IMR-90 (cell line): ENCODE measurements around the gene OXSR1. TPM values are rescaled to one million over a fixed set of nuclear protein-coding genes. Genes with fewer than 3 reads are reported as not detected.

Source experiments
- ATAC-seq: fragments of 200-7000 bp; cut with Tn5 transposase; 2 replicates; pipeline ENCODE4 v1.9.1; 2020; ENCODE audit warnings: low read depth, mild to moderate bottlenecking, moderate library complexity
- BruUV-seq: library from RNA; stranded (reverse); fragments of 400-500 nt; replicated peaks from 2 replicates; lab custom pipeline; 2021; lab: Mats Ljungman, UMichigan
- CTCF ChIA-PET: fragments of 300-600 bp; formaldehyde crosslinking; extraction: SDS; loops from one replicate; lab custom pipeline; 2021; ENCODE audit warnings: antibody characterized with exemption; lab: Yijun Ruan, JAX
- POLR2A ChIA-PET: fragments of 300-600 bp; sonication (Branson Sonifier 250); formaldehyde crosslinking; loops from one replicate; lab custom pipeline; 2022; ENCODE audit warnings: antibody characterized with exemption; ENCODE audit not compliant: unreplicated experiment; lab: Charles Lee
- DNase-seq: peaks from one replicate; pipeline ENCODE4 v3.0.0; 2013
- H2AFZ ChIP-seq: replicated peaks from 2 replicates; pipeline ENCODE3; 2013; ENCODE audit warnings: low read length, mild to moderate bottlenecking; ENCODE audit not compliant: poor library complexity
- H2AK5ac ChIP-seq: 2 replicates; pipeline ENCODE4 v1.6.1; 2013; ENCODE audit warnings: low read depth, low read length, inconsistent platforms
- H2AK9ac ChIP-seq: replicated peaks from 2 replicates; pipeline ENCODE3; 2013; ENCODE audit warnings: mild to moderate bottlenecking, low read depth, low read length, moderate library complexity; ENCODE audit not compliant: poor library complexity
- H2BK120ac ChIP-seq: 2 replicates; pipeline ENCODE4 v1.6.1; 2013; ENCODE audit warnings: low read depth, low read length, inconsistent platforms
- H2BK15ac ChIP-seq: 3 replicates; pipeline ENCODE4 v1.6.1; 2013; ENCODE audit warnings: low read depth, low read length, inconsistent platforms
- H2BK20ac ChIP-seq: 2 replicates; pipeline ENCODE4 v1.6.1; 2013; ENCODE audit warnings: low read depth, mild to moderate bottlenecking, inconsistent platforms, low read length, moderate library complexity
- H2BK5ac ChIP-seq: 2 replicates; pipeline ENCODE4 v1.6.1; 2013; ENCODE audit warnings: mild to moderate bottlenecking, low read depth, low read length, inconsistent platforms; ENCODE audit not compliant: poor library complexity, severe bottlenecking
- H3K14ac ChIP-seq: replicated peaks from 2 replicates; pipeline ENCODE4 v1.6.1; 2013; ENCODE audit warnings: low read depth, low read length, inconsistent platforms
- H3K18ac ChIP-seq: 2 replicates; pipeline ENCODE4 v1.6.1; 2013; ENCODE audit warnings: low read depth, low read length, control low read depth
- H3K23ac ChIP-seq: 2 replicates; pipeline ENCODE4 v1.6.1; 2013; ENCODE audit warnings: low read depth, low read length, inconsistent platforms
- H3K27ac ChIP-seq: 2 replicates; pipeline ENCODE4 v1.5.1; 2013; ENCODE audit warnings: mild to moderate bottlenecking, control low read depth, low read length; ENCODE audit not compliant: insufficient read depth
- H3K27me3 ChIP-seq: 2 replicates; pipeline ENCODE4 v1.6.1; 2013; ENCODE audit warnings: low read length; ENCODE audit not compliant: control insufficient read depth, insufficient read depth
- H3K36me3 ChIP-seq: 2 replicates; pipeline ENCODE4 v1.6.1; 2013; ENCODE audit warnings: low read length, mixed read lengths; ENCODE audit not compliant: control insufficient read depth, insufficient read depth
- H3K4ac ChIP-seq: 2 replicates; pipeline ENCODE4 v1.6.1; 2013; ENCODE audit warnings: low read depth, low read length, inconsistent platforms
- H3K4me1 ChIP-seq: 2 replicates; pipeline ENCODE4 v1.6.1; 2013; ENCODE audit warnings: low read length, mixed read lengths; ENCODE audit not compliant: control insufficient read depth, insufficient read depth
- H3K4me2 ChIP-seq: 2 replicates; pipeline ENCODE4 v1.6.1; 2013; ENCODE audit warnings: low read depth, mild to moderate bottlenecking, control low read depth, low read length, moderate library complexity
- H3K4me3 ChIP-seq: 2 replicates; pipeline ENCODE4 v1.5.1; 2013; ENCODE audit warnings: low read depth, mild to moderate bottlenecking, control low read depth, low read length, moderate library complexity; ENCODE audit not compliant: insufficient read depth
- H3K56ac ChIP-seq: 2 replicates; pipeline ENCODE4 v1.6.1; 2013; ENCODE audit warnings: low read length, inconsistent platforms; ENCODE audit not compliant: insufficient read depth; ENCODE audit errors: extremely low read depth
- H3K79me1 ChIP-seq, 2 experiments: 2 replicates each; pipeline ENCODE4 v1.6.1; 2013; ENCODE audit warnings: low read length in 2 of 2, inconsistent platforms in 1 of 2, low read depth in 1 of 2
- H3K9ac ChIP-seq: 2 replicates; pipeline ENCODE4 v1.6.1; 2013; ENCODE audit warnings: low read depth, low read length, control low read depth
- H3K9me1 ChIP-seq: 2 replicates; pipeline ENCODE4 v1.6.1; 2013; ENCODE audit warnings: low read length, inconsistent platforms; ENCODE audit not compliant: insufficient read depth
- H3K9me3 ChIP-seq: 2 replicates; pipeline ENCODE4 v1.6.1; 2013; ENCODE audit warnings: low read length; ENCODE audit not compliant: control insufficient read depth, insufficient read depth
- H4K20me1 ChIP-seq: 2 replicates; pipeline ENCODE4 v1.6.1; 2013; ENCODE audit warnings: low read length, inconsistent platforms; ENCODE audit not compliant: insufficient read depth
- H4K5ac ChIP-seq: 2 replicates; pipeline ENCODE4 v1.6.1; 2013; ENCODE audit warnings: mild to moderate bottlenecking, low read depth, low read length, control low read depth
- H4K8ac ChIP-seq, 2 experiments: 2 replicates each; pipeline ENCODE4 v1.6.1; 2013; ENCODE audit warnings: low read depth in 2 of 2, low read length in 2 of 2, control low read depth in 1 of 2, inconsistent platforms in 1 of 2
- H4K91ac ChIP-seq: 2 replicates; pipeline ENCODE4 v1.6.1; 2013; ENCODE audit warnings: low read depth, low read length, inconsistent platforms; ENCODE audit not compliant: insufficient read depth
- BHLHE40 ChIP-seq: fragments of 150-350 bp; IDR thresholded peaks from 2 replicates; pipeline ENCODE4 v1.6.1; 2016; ENCODE audit warnings: mild to moderate bottlenecking, low read depth, low read length
- CEBPB ChIP-seq: IDR thresholded peaks from 2 replicates; pipeline ENCODE4 v1.6.1; 2012; ENCODE audit warnings: low read depth, low read length, improper control_type of control experiment
- CHD1 ChIP-seq: IDR thresholded peaks from 2 replicates; pipeline ENCODE4 v1.6.1; 2012; ENCODE audit warnings: low read depth, low read length, improper control_type of control experiment
- CTCF ChIP-seq: conservative IDR thresholded peaks from 2 replicates; pipeline ENCODE4 v1.5.1; 2012; ENCODE audit warnings: mild to moderate bottlenecking, low read depth, low read length, improper control_type of control experiment
- ELK1 ChIP-seq: fragments of 150-350 bp; IDR thresholded peaks from 2 replicates; pipeline ENCODE4 v1.6.1; 2016; ENCODE audit warnings: low read depth, mild to moderate bottlenecking, low read length, moderate library complexity, borderline replicate concordance
- MAZ ChIP-seq: IDR thresholded peaks from 2 replicates; pipeline ENCODE4 v1.6.1; 2012; ENCODE audit warnings: low read depth, mild to moderate bottlenecking, low read length, improper control_type of control experiment, moderate library complexity, borderline replicate concordance
- MXI1 ChIP-seq: IDR thresholded peaks from 2 replicates; pipeline ENCODE4 v1.6.1; 2012; ENCODE audit warnings: low read depth, mild to moderate bottlenecking, low read length, moderate library complexity, borderline replicate concordance
- NFE2L2 ChIP-seq: fragments of 150-350 bp; IDR thresholded peaks from 2 replicates; pipeline ENCODE4 v1.6.1; 2016; ENCODE audit warnings: low read depth, mild to moderate bottlenecking, low read length
- POLR2A ChIP-seq: IDR thresholded peaks from 2 replicates; pipeline ENCODE4 v1.6.1; 2012; ENCODE audit warnings: mild to moderate bottlenecking, low read depth, low read length
- RAD21 ChIP-seq: IDR thresholded peaks from 2 replicates; pipeline ENCODE4 v1.6.1; 2012; ENCODE audit warnings: low read length, improper control_type of control experiment
- RCOR1 ChIP-seq: IDR thresholded peaks from 2 replicates; pipeline ENCODE4 v1.6.1; 2012; ENCODE audit warnings: mild to moderate bottlenecking, low read length, improper control_type of control experiment; ENCODE audit not compliant: insufficient replicate concordance
- SMC3 ChIP-seq: fragments of 150-350 bp; IDR thresholded peaks from 2 replicates; pipeline ENCODE4 v1.6.1; 2016; ENCODE audit warnings: low read depth, mild to moderate bottlenecking, antibody characterized with exemption, low read length, moderate library complexity
- WGBS, 2 experiments: methylation state at CpG; one replicate each; pipeline versions ENCODE4 v1.1.5 to v1.1.7; 2013; ENCODE audit warnings: missing lambda C conversion rate in 2 of 2; ENCODE audit not compliant: insufficient read length in 1 of 2; ENCODE audit errors: extremely low coverage in 2 of 2; 5-methylcytosine and 5-hydroxymethylcytosine counted together
- dilution Hi-C: fragments of 300-500 bp; cut with HindIII; formaldehyde crosslinking; loops from one replicate; pipeline ENCODE4 v1.14.3; 2018; ENCODE audit warnings: low sequenced_read_pairs; ENCODE audit not compliant: unreplicated experiment
- in situ Hi-C: fragments of 300-500 bp; cut with MboI; formaldehyde crosslinking; loops from 3 replicates; pipeline ENCODE4 v1.14.3; 2019; ENCODE audit warnings: low sequenced_read_pairs, inconsistent platforms, mixed read lengths
- intact Hi-C: fragments of 100-400 bp; cut with micrococcal nuclease; formaldehyde crosslinking; loops from 2 replicates; pipeline ENCODE4 v1.10.0; 2022
- polyA plus RNA-seq, 3 experiments: library from polyadenylated mRNA; depleted of rRNA; stranded (reverse); fragments of >200 nt; gene quantifications; 2 replicates each; pipeline ENCODE4 v1.2.3, GENCODE V29; 2012; ENCODE audit warnings: low replicate concordance in 1 of 3
- total RNA-seq: library from RNA; depleted of rRNA; stranded (reverse); fragments of >200 nt; gene quantifications from 2 replicates; pipeline ENCODE4 v1.2.3, GENCODE V29; 2012

OXSR1 gene
- total and polyA plus RNA-seq, 2 of the 4 experiments (the other 2 are of a cell fraction) = 32.9 to 37.6 TPM

DNA sequence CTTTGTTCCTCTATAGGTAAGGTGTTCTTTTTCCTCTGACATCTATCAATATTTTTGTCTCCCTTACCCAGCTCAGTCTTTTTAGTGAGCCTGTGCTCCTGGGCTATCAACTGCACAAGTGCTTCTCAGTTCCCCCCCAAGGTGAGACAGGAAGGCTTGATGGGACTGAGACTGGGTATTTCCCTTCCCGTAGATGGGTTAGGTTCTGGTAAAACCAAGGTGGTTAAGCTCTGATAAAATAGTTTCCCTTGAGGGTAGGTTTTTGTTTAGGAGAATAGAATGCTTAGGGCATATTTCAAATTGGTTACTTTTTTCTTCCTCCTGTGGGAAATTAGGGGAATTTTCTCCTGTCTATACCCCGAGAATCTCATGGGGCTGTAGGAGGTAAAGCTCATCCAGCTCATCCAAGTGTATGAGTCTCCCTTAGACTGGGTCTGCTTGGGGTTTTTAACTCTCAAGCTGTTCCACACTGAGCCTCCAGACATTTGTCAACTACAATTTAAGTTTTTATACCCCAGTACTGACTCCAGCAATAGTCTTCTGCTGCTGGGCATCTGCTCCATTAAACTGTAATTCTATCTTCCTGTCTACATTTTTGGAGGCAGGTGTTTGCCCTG, 44.9 kb downstream of the OXSR1 start:
- WGBS, 2 experiments = no CpG with 5 or more reads among the region's 2 CpGs
- POLR2A ChIA-PET = no interaction called here
- no peak for TF ChIP-seq CTCF
- no peak for TF ChIP-seq CEBPB
- TF ChIP-seq BHLHE40 = no peak
- TF ChIP-seq MAZ = no peak
- no peak for TF ChIP-seq MXI1
- TF ChIP-seq POLR2A = no peak
- TF ChIP-seq NFE2L2 = no peak
- TF ChIP-seq SMC3 = no peak
- TF ChIP-seq CHD1 = no peak
- no peak for TF ChIP-seq RCOR1
- no peak for TF ChIP-seq RAD21
- TF ChIP-seq ELK1 = no peak

More for the DNA sequence above, 44.9 kb downstream of the OXSR1 start:
- H3K23ac ChIP-seq = no peak overlapping the region
- H3K4ac ChIP-seq = no peak overlapping the region
- peaks cover 8% of the 10 kb centered on the region for H3K9me1 ChIP-seq
- H3K27ac ChIP-seq = no peak overlapping the region
- H4K5ac ChIP-seq = no peak overlapping the region
- no peak for ATAC-seq
- no peak overlapping the region for H3K14ac ChIP-seq
- H2BK5ac ChIP-seq = no peak overlapping the region
- H4K91ac ChIP-seq = no peak overlapping the region
- H4K8ac ChIP-seq = no peak overlapping the region
- H3K18ac ChIP-seq = no peak overlapping the region
- H3K4me3 ChIP-seq = no peak overlapping the region
- intact Hi-C loops (loop anchor here (5.0 kb wide), 1 partner anchor 33 kb away; no protein-coding TSS in a partner anchor), dilution Hi-C loops (no loop called here), in situ Hi-C loops (no loop called here)
- no peak overlapping the region for H2AK9ac ChIP-seq
- no peak overlapping the region for H2BK20ac ChIP-seq
- peaks cover 5% of the 10 kb centered on the region; the same call in 1 of the 2 replicates for H3K36me3 ChIP-seq
- no TSS peak for BruUV-seq
- H3K4me2 ChIP-seq = no peak overlapping the region
- peaks cover 3% of the 10 kb centered on the region for H3K4me1 ChIP-seq
- H3K9me3 ChIP-seq = no peaks in the 10 kb centered on the region
- H3K79me1 ChIP-seq = peaks cover 40 to 67% of the 10 kb centered on the region in 2 experiments
- no peak for DNase-seq
- no peak overlapping the region for H2AK5ac ChIP-seq
- H2BK120ac ChIP-seq = no peak overlapping the region
- CTCF ChIA-PET = interaction anchor here (0.6 to 1.3 kb wide), 3 partner anchors 9 to 37 kb away, joined by 3 read pairs; no protein-coding TSS in a partner anchor
- H3K56ac ChIP-seq = no peak overlapping the region
- no peak overlapping the region for H2BK15ac ChIP-seq
- H3K9ac ChIP-seq = no peak overlapping the region
- H3K27me3 ChIP-seq = no peaks in the 10 kb centered on the region
- H2AFZ ChIP-seq = no peak overlapping the region
- peaks cover 62% of the 10 kb centered on the region; the same call in 1 of the 2 replicates for H4K20me1 ChIP-seq
